CD4-positive, alpha-beta T cell treated with Interleukin-2 at 100 ng/mL for 4 hours (primary cell): ENCODE results near the gene STEAP3.

Experiments
- DNase-seq: peaks from one replicate; pipeline ENCODE4 v3.0.0-alpha.2; 2020; ENCODE audit warnings: low spot score

The STEAP3 gene

GRCh38 chr2:119248311-119248710, 24.7 kb downstream of the STEAP3 start:
- DNase-seq: no peak

DNA sequence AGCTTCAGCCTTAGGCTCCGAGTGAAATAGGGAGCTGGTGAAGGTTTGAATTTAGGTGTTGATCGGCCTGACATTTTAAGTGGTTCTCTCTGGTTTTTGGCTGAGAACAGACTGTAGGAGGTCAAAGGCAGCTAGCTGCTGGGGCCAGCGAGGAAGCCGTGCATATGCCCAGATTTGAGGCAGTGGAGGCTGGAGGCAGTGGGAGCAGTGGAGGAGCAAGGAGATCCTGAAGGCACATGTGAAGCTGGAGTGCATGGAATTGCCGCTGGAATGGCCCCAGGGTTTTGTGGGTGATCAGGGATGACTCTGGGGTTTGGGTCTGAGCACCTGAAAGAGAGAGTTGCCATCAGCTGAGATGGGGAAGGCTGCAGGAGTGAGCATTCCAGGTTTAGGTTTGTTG, 25.1 kb downstream of the STEAP3 start:
- no peak for DNase-seq

- no peak for DNase-seq
Measured at GRCh38 chr2:119249311-119249710, 25.7 kb downstream of the STEAP3 start.

GRCh38 chr2:119249855-119250717, 26.5 kb downstream of the STEAP3 start:
- no peak for DNase-seq

- DNase-seq: no peak
Measured at GRCh38 chr2:119250718-119251290, 27.2 kb downstream of the STEAP3 start.

- DNase-seq: no peak
Measured at GRCh38 chr2:119251652-119252051, 28.0 kb downstream of the STEAP3 start.

DNA sequence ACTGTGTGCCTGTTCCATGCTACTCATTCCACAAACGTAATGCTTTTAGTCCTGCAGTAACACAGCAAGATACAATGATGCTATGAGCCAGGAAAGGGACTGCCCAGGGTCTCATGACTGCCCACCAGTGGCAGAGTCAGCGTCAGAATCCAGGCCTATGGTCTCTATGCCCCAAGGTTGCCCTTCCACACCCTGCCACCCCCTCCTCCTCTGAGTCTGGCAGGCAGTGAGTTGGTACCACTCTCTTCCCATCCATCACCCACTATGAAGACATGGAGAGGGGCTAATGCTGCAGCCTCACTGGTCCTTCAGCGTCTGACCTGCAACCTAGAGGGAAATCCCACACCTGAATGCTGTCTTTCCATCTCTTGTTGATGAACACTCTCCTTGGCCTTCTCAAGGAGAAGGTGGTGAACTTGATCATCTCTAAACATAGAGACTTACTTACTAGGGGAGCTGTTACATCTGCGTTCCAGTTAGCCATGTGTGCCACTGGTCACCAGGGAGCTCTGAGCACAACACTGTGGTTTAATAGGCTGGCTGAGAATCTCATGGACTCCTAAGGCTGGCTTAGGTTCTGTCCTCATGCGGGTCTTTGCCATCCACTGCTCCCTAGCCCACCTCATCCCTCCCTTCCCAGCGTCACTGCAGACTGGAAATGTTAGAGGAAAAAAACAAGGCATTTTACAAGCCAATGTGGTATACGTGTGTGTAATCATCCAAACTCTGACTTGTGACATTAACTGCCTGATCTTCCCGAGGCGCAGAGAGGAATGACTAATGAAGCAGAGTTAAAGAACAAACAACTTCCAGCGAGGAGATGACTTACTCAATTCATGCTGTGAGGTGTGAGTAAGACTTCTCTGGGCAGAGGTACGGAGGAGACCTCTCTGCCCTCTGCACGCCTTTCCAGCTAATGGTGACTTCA, 28.8 kb downstream of the STEAP3 start:
- no peak for DNase-seq

DNA sequence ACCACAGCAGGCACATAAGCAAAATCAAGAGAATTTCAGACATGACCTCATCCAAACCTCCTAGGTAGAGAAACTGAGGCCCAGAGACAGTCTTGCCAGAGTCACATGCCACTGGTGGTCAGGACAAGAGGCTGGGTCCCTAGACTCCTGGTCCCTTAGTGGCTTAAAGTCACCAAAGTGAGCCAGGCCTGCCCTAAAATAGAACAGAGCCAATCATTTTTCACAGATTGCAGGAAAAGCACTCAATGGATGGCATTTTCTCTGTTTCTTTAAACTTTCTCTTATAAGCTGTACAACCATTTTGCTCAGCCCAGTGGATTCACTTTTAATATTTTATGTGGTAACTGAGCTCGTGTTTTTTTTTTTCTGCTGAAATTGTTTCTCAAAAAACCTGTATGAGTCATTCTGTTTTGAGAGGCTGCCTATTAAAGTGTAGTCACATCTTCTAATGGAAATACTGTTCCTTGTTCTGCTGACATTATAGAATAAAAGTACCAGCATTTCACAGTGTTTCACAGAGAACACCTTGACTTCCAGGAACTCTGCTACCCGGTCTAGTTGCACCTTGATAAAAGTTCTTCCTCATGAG, 29.6 kb downstream of the STEAP3 start:
- DNase-seq: no peak

GRCh38 chr2:119253760-119254600, 30.3 kb downstream of the STEAP3 start:
- no peak for DNase-seq

GRCh38 chr2:119254601-119255080, 31.0 kb downstream of the STEAP3 start:
- DNase-seq: no peak

- no peak for DNase-seq
Measured at GRCh38 chr2:119255760-119256581, 32.3 kb downstream of the STEAP3 start.

GRCh38 chr2:119256582-119256921, 32.9 kb downstream of the STEAP3 start:
- DNase-seq: no peak

- DNase-seq: no peak
Measured at GRCh38 chr2:119257198-119257597, 33.6 kb downstream of the STEAP3 start.

- no peak for DNase-seq
Measured at GRCh38 chr2:119259296-119259860, 35.7 kb downstream of the STEAP3 start.

- no peak for DNase-seq
Measured at GRCh38 chr2:119260646-119261492, 37.2 kb downstream of the STEAP3 start.

- no peak for DNase-seq
Measured at GRCh38 chr2:119261493-119262225, 38.0 kb downstream of the STEAP3 start.

GRCh38 chr2:119263025-119263424, 39.4 kb downstream of the STEAP3 start:
- DNase-seq: no peak

DNA sequence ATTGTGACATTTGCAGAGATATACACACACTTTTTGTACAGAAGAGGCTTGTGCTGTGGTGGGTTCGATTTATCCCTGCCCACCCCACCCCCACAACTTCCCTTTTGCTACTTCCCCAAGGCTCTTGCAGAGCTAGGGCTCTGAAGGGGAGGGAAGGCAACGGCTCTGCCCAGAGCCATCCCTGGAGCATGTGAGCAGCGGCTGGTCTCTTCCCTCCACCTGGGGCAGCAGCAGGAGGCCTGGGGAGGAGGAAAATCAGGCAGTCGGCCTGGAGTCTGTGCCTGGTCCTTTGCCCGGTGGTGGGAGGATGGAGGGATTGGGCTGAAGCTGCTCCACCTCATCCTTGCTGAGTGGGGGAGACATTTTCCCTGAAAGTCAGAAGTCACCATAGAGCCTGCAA, 40.0 kb downstream of the STEAP3 start:
- no peak for DNase-seq
